ENCODE measurements around the gene SIRT4.

SIRT4 gene

DNA sequence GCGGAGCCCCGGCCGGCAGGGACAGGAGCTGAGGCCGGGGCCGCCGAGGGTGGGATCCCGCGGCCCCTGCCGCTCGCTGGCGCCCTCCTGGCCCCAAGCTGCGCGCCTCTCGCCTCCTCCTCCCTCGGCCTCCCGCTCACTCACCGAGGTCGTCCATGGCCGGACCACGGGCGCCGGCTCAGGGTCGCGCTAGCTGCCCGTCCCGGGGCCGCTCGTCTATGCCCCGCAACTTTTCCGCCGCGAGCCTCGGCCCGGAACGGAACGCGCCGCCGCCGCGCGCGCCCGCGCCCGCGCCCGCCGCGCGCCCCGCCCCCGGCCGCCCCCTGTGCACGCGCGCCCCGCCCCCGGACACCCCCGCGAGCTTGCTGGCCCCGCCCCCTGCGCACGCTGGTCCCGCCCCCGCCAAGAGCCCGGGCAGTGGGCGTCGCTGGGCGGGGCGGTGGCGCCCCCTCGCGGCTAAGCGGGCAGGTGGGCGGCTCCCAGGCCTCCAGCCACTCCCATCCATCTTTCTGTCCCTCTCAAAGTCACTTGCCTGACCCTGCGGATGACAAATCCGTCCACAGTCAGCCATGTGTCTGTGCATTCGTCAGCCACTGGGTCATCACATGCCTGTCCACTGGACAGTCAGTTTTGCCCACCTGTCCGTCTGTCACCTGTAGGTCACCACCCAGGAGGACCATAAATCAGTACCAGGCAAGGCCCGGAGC lies 36.5 kb upstream of the SIRT4 start, which contains the start of gene PXN:
PXN (minus strand) TSS at position 258 of the 707 bp plus-strand sequence; CDS start at position 157, 101 bp downstream.
- Mint-ChIP-seq H3K9me3 (no peaks in the 10 kb centered on the region), H3K27me3 (no peaks in the 10 kb centered on the region), H3K4me1 (ENCODE audit: low read depth) (peaks cover 46% of the 10 kb centered on the region), H3K4me3 (peak within 1 kb of the TSS; percentile 88), H3K27ac (peak within 1 kb of the TSS; percentile 86), H3K36me3 (ENCODE audit: low read depth) (no peaks in the 10 kb centered on the region)

DNA sequence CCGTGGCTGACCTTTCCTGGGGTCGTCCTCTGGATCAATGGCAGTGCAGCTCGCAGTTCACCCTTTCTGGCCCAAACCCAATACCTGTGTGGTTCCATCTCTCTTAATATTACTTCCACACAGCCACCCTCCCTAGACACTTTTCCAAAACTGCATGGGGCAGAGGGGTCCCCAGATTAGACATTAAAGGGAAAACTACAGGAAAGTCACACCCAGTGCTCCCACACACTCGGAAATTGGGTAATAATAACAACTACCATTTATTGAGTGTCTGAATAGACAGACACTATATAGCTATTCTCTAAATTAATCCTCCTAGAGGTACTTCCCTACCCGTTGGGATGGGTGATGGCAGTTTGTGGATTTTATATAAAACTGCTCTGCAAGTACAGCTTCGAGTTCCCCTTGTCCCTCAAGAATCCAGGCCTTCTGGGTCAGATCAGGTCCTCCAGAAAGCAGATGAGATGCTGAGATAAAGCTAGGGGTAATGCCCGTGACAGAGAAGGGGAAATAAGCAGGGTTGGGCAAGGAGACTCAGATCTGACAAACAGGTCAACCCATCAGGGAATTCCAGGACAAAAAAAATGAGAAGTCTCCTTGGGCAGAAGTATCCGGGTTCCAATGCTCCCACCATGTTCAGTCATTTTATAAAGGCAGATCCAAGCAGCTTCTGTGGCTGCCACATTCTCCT lies 35.8 kb upstream of the SIRT4 start:
- peaks cover 39% of the 10 kb centered on the region for H3K4me1 Mint-ChIP-seq (ENCODE audit: low read depth)
- peak overlapping the region; percentile 81 for H3K4me3 Mint-ChIP-seq
- H3K9me3 Mint-ChIP-seq, result no peaks in the 10 kb centered on the region
- peak overlapping the region; percentile 59 for H3K27ac Mint-ChIP-seq
- no peaks in the 10 kb centered on the region for H3K36me3 Mint-ChIP-seq (ENCODE audit: low read depth)
- H3K27me3 Mint-ChIP-seq, result no peaks in the 10 kb centered on the region

GRCh38 chr12:120267736-120268135 lies 34.4 kb upstream of the SIRT4 start:
- Mint-ChIP-seq H3K27me3 (no peaks in the 10 kb centered on the region), H3K4me3 (no peak overlapping the region), H3K9me3 (no peaks in the 10 kb centered on the region), H3K36me3 (ENCODE audit: low read depth) (no peaks in the 10 kb centered on the region), H3K27ac (no peak overlapping the region), H3K4me1 (ENCODE audit: low read depth) (peaks cover 25% of the 10 kb centered on the region)

DNA sequence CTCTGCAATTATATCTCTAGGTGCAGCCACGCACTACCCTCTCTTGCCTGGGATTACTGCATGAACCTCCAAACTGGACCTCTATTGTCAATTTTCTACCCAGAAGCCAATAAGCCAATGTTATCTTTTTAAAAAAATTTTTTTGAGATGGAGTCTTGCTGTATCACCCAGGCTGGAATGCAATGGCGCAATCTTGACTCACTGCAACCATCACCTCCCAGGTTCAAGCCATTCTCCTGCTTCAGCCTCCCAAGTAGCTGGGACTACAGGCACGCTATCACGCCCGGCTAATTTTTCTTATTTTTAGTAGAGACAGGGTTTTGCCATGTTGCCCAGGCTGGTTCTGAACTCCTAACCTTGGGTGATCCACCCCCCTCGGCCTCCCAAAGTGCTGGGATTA lies 25.4 kb upstream of the SIRT4 start:
- Mint-ChIP-seq H3K27ac (no peak overlapping the region), H3K4me1 (ENCODE audit: low read depth) (no peaks in the 10 kb centered on the region), H3K36me3 (ENCODE audit: low read depth) (no peaks in the 10 kb centered on the region)

DNA sequence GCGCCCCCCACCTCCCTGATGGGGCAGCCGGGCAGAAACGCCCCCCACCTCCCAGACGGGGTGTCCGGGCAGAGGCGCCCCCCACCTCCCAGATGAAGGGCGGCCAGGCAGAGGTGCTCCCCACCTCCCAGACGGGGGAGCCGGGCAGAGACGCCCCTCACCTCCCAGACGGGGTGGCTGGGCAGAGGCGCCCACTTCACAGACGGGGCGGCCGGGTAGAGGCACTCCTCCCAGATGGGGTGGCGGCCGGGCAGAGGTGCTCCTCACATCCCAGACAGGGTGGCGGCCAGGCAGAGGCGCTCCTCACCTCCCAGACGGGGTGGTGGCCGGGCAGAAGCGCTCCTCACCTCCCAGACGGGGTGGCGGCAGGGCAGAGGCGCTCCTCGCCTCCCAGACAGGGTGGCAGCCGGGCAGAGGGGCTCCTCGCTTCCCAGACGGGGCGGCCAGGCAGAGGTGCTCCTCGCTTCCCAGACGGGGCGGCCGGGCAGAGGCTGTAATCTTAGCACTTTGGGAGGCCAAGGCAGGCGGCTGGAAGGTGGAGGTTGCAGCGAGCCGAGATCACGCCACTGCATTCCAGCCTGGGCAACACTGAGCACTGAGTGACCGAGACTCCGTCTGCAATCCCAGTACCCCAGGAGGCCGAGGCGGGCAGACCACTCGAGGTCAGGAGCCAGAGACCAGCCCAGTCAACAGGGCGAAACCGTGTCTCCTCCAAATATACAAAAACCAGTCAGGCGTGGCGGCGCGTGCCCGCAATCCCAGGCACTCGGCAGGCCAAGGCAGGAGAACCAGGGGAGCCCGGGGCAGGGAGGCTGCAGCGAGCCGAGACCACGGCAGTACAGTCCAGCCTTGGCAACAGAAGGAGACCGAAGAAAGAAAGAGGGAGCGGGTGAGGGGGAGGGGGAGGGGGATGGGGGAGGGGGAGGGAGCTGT lies 23.7 kb upstream of the SIRT4 start:
- Mint-ChIP-seq H3K4me1 (ENCODE audit: low read depth) (no peaks in the 10 kb centered on the region), H3K9me3 (no peaks in the 10 kb centered on the region), H3K4me3 (no peak overlapping the region), H3K27me3 (no peaks in the 10 kb centered on the region), H3K27ac (no peak overlapping the region), H3K36me3 (ENCODE audit: low read depth) (no peaks in the 10 kb centered on the region)

More for the DNA sequence above, 25.4 kb upstream of the SIRT4 start:
- Mint-ChIP-seq H3K9me3 (no peaks in the 10 kb centered on the region), H3K4me3 (no peak overlapping the region), H3K27me3 (no peaks in the 10 kb centered on the region)

- Mint-ChIP-seq H3K27me3 (no peaks in the 10 kb centered on the region), H3K9me3 (no peaks in the 10 kb centered on the region), H3K27ac (no peak overlapping the region), H3K36me3 (ENCODE audit: low read depth) (no peaks in the 10 kb centered on the region), H3K4me3 (no peak overlapping the region), H3K4me1 (ENCODE audit: low read depth) (no peaks in the 10 kb centered on the region)
Observed at GRCh38 chr12:120283318-120283717, 18.8 kb upstream of the SIRT4 start.

GRCh38 chr12:120284381-120284780 lies 17.7 kb upstream of the SIRT4 start:
- no peaks in the 10 kb centered on the region for H3K4me1 Mint-ChIP-seq (ENCODE audit: low read depth)

GRCh38 chr12:120286768-120287490 lies 15.2 kb upstream of the SIRT4 start:
- H3K9me3 Mint-ChIP-seq, result no peaks in the 10 kb centered on the region
- no peaks in the 10 kb centered on the region for H3K36me3 Mint-ChIP-seq (ENCODE audit: low read depth)
- no peak overlapping the region for H3K4me3 Mint-ChIP-seq
- no peak overlapping the region for H3K27ac Mint-ChIP-seq
- H3K4me1 Mint-ChIP-seq (ENCODE audit: low read depth), result peaks cover 6% of the 10 kb centered on the region
- H3K27me3 Mint-ChIP-seq, result no peaks in the 10 kb centered on the region

More at GRCh38 chr12:120284381-120284780, 17.7 kb upstream of the SIRT4 start:
- no peak overlapping the region for H3K4me3 Mint-ChIP-seq
- H3K9me3 Mint-ChIP-seq, result no peaks in the 10 kb centered on the region
- H3K27me3 Mint-ChIP-seq, result no peaks in the 10 kb centered on the region
- H3K27ac Mint-ChIP-seq, result no peak overlapping the region
- no peaks in the 10 kb centered on the region for H3K36me3 Mint-ChIP-seq (ENCODE audit: low read depth)

GRCh38 chr12:120287491-120287890 lies 14.6 kb upstream of the SIRT4 start:
- no peaks in the 10 kb centered on the region for H3K27me3 Mint-ChIP-seq
- no peak overlapping the region for H3K27ac Mint-ChIP-seq
- H3K4me1 Mint-ChIP-seq (ENCODE audit: low read depth), result peaks cover 6% of the 10 kb centered on the region
- no peaks in the 10 kb centered on the region for H3K36me3 Mint-ChIP-seq (ENCODE audit: low read depth)
- no peak overlapping the region for H3K4me3 Mint-ChIP-seq
- H3K9me3 Mint-ChIP-seq, result no peaks in the 10 kb centered on the region

DNA sequence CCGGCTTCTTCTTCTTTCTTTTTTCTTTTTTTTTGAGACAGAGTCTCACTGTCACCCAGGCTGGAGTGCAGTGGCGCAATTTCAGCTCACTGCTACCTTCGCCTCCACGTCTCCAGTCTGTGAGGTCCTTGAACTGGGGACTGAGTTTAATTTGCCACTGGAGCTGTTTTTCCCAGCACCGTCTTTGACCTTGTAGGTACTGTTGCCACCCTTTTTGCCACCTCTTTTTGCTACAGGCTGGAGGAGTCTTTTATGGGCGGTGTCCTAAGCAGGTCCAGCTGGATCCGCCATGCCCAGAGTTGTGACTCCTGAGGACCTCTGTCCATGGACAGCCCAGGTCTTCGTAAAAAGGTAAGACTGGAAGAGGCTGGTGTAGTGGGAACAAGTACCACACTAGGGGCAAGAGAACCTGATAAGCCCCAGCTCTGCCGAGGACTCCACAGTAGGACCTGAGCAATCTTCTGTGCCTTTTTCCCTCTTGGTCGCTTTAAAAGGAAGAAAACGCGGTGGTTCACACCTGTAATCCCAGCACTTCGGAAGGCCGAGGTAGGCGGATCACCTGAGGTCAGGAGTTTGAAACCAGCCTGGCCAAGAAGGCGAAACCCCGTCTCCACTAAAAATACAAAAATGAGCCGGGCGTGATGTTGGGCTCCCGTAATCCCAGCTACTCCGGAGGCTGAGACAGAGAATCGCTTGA lies 11.4 kb upstream of the SIRT4 start:
- Mint-ChIP-seq H3K36me3 (ENCODE audit: low read depth) (no peaks in the 10 kb centered on the region), H3K9me3 (no peaks in the 10 kb centered on the region), H3K27ac (no peak overlapping the region), H3K4me1 (ENCODE audit: low read depth) (peaks cover 6% of the 10 kb centered on the region), H3K4me3 (no peak overlapping the region), H3K27me3 (no peaks in the 10 kb centered on the region)

DNA sequence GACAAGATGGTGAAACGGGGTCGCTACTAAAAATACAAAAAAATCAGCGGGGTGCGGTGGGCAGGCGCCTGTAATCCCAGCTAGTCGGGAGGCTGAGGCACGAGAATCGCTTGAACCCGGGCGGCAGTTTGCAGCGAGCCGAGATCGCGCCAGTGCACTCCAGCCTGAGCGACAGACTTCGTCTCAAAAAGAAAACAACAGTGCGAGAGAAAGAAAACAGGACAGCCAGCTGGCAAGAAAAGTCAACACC lies 9.8 kb upstream of the SIRT4 start:
- no peak overlapping the region for H3K4me3 Mint-ChIP-seq
- no peaks in the 10 kb centered on the region for H3K27me3 Mint-ChIP-seq
- no peak overlapping the region for H3K27ac Mint-ChIP-seq
- H3K9me3 Mint-ChIP-seq, result no peaks in the 10 kb centered on the region
- no peaks in the 10 kb centered on the region for H3K36me3 Mint-ChIP-seq (ENCODE audit: low read depth)
- H3K4me1 Mint-ChIP-seq (ENCODE audit: low read depth), result peaks cover 6% of the 10 kb centered on the region

- Mint-ChIP-seq H3K4me3 (no peak within 1 kb of the TSS), H3K36me3 (ENCODE audit: low read depth) (no peaks in the 10 kb centered on the region), H3K27me3 (no peaks in the 10 kb centered on the region), H3K4me1 (ENCODE audit: low read depth) (peaks cover 6% of the 10 kb centered on the region), H3K27ac (no peak within 1 kb of the TSS), H3K9me3 (no peaks in the 10 kb centered on the region)
Observed at GRCh38 chr12:120292661-120293531, 9.2 kb upstream of the SIRT4 start, which contains the start of gene RNU4-1. RNU4-1 (minus strand) TSS chr12:120293237.

- no peak overlapping the region for H3K4me3 Mint-ChIP-seq
- no peaks in the 10 kb centered on the region for H3K36me3 Mint-ChIP-seq (ENCODE audit: low read depth)
- no peaks in the 10 kb centered on the region for H3K27me3 Mint-ChIP-seq
- H3K4me1 Mint-ChIP-seq (ENCODE audit: low read depth), result peaks cover 15% of the 10 kb centered on the region
- no peaks in the 10 kb centered on the region for H3K9me3 Mint-ChIP-seq
- H3K27ac Mint-ChIP-seq, result no peak overlapping the region
Observed at GRCh38 chr12:120314220-120314619, 12.1 kb downstream of the SIRT4 start.

All from stimulated activated naive CD8-positive, alpha-beta T cell treated with anti-CD3 and anti-CD28 coated beads, Interleukin-15, Interleukin-2, amounts not matched to agents 100 ng/mL and 50 ng/mL, for 24 hours (primary cell).